Measurements from ENCODE around the gene ZNF736. TPM values are rescaled to one million over a fixed set of nuclear protein-coding genes. Genes with fewer than 3 reads are reported as not detected.

ZNF736 gene
- total and polyA plus RNA-seq, 2 donors = 8.0 to 11.6 TPM

- Histone ChIP-seq H3K36me3 (ENCODE audit: control insufficient read depth in 2 of 2, insufficient read depth in 2 of 2, low read length in 1 of 2) (no peaks in the 10 kb centered on the region), H3K9me3 (ENCODE audit: control insufficient read depth in 2 of 2, insufficient read depth in 1 of 2, low read length in 1 of 2) (peaks cover 2 to 24% of the 10 kb centered on the region in 2 donors), H3K4me1 (ENCODE audit: control insufficient read depth in 2 of 2, insufficient read depth in 2 of 2, low read length in 2 of 2) (no peaks in the 10 kb centered on the region), H3K4me3 (ENCODE audit: low read length in 2 of 2) (no peak overlapping the region), H3K27me3 (ENCODE audit: control insufficient read depth in 2 of 2, insufficient read depth in 1 of 2, low read length in 1 of 2) (no peaks in the 10 kb centered on the region), H3K27ac (ENCODE audit: low read depth in 1 of 2, low read length in 1 of 2) (no peak overlapping the region)
- 88% methylated on average over 2 of the region's 2 CpGs for WGBS
- DNase-seq (ENCODE audit: low read depth in 6 of 9, low spot score in 9 of 9) = no peak
Observed at GRCh38 chr7:64373017-64373416, 59.3 kb downstream of the ZNF736 start.

DNA sequence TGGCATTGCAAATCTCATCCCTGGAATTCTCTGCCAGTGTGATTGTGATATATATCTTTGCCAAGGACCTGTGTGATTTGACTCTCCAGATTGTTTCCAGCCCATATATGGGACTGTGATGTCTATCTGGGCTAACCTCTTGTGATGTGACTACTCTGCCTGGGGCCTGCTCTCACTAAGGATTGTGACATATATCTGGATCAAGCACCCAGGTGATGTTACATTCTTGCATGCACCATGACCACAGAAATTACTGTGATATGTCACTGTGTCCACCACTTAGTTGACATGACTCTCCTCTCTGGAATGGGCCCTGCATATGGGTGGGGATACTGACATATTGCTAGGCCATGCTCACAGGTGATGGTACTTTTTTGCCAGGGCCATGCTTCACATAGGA lies 86.6 kb downstream of the ZNF736 start:
- H3K27me3 ChIP-seq (ENCODE audit: control insufficient read depth in 2 of 2, insufficient read depth in 1 of 2, low read length in 1 of 2) = no peaks in the 10 kb centered on the region
- no peak overlapping the region for H3K27ac ChIP-seq (ENCODE audit: low read depth in 1 of 2, low read length in 1 of 2)
- no peaks in the 10 kb centered on the region for H3K4me1 ChIP-seq (ENCODE audit: control insufficient read depth in 2 of 2, insufficient read depth in 2 of 2, low read length in 2 of 2)
- DNase-seq (ENCODE audit: low read depth in 6 of 9, low spot score in 9 of 9) = no peak
- no peak overlapping the region for H3K4me3 ChIP-seq (ENCODE audit: low read length in 2 of 2)
- no peaks in the 10 kb centered on the region for H3K36me3 ChIP-seq (ENCODE audit: control insufficient read depth in 2 of 2, insufficient read depth in 2 of 2, low read length in 1 of 2)
- peaks cover 3 to 18% of the 10 kb centered on the region in 2 donors for H3K9me3 ChIP-seq (ENCODE audit: control insufficient read depth in 2 of 2, insufficient read depth in 1 of 2, low read length in 1 of 2)

Other genes starting within 250 kb of the ZNF736 start
- gene ZNF735, start 106.8 kb upstream of the ZNF736 start, total RNA-seq = not detected
- gene ZNF735, start 106.8 kb upstream of the ZNF736 start, polyA plus RNA-seq = not detected
- gene ZNF679, start 85.5 kb upstream of the ZNF736 start, total RNA-seq = not detected
- gene ZNF679, start 85.5 kb upstream of the ZNF736 start, polyA plus RNA-seq = not detected
- 16.9 TPM for gene ZNF680, start 249.1 kb downstream of the ZNF736 start, total RNA-seq
- gene ZNF680, start 249.1 kb downstream of the ZNF736 start, polyA plus RNA-seq = 11.1 TPM

Data from thymus (tissue), 11 donors.